Neural crest cell (in vitro differentiated cells): ENCODE measurements around the gene RAP1GAP2. TPM values are rescaled to one million over a fixed set of nuclear protein-coding genes. Genes with fewer than 3 reads are reported as not detected.
A peak's percentile ranks its signal among the peaks of the same experiment; 100 is the strongest.
"Not testable (repeated sequence)": the region's sequence is repeated elsewhere in the genome, so short reads cannot be mapped to it uniquely, and the experiment has no call there.

Source experiments
- DNase-seq: peaks from one replicate; pipeline ENCODE4 v3.0.0; 2021; ENCODE audit warnings: low read depth, mixed read lengths, low spot score
- H3K27ac Mint-ChIP-seq: one replicate; pipeline ENCODE4 v1.8.0; 2021; ENCODE audit warnings: mild to moderate bottlenecking, mixed read lengths; ENCODE audit not compliant: unreplicated experiment
- H3K27me3 Mint-ChIP-seq: 2 replicates; pipeline ENCODE4 v1.8.0; 2021; ENCODE audit warnings: low read depth, mild to moderate bottlenecking, mixed read lengths
- H3K36me3 Mint-ChIP-seq: 2 replicates; pipeline ENCODE4 v1.8.0; 2021; ENCODE audit warnings: low read depth, mild to moderate bottlenecking, mixed read lengths
- H3K4me1 Mint-ChIP-seq: 2 replicates; pipeline ENCODE4 v1.8.0; 2021; ENCODE audit warnings: mixed read lengths
- H3K4me3 Mint-ChIP-seq: one replicate; pipeline ENCODE4 v1.8.0; 2021; ENCODE audit warnings: mild to moderate bottlenecking, mixed read lengths
- H3K9me3 Mint-ChIP-seq: 2 replicates; pipeline ENCODE4 v1.8.0; 2021; ENCODE audit warnings: mixed read lengths
- total RNA-seq: library from RNA; stranded (reverse); gene quantifications from 2 replicates; pipeline ENCODE4 v1.2.1, GENCODE V29; 2021
- TF ChIP-seq, protein P1 (sequence below): fragments of 200-600 bp; sonication (generic); conservative IDR thresholded peaks from 2 replicates; pipeline ENCODE4 v1.5.0; 2021; ENCODE audit warnings: antibody characterized with exemption, mild to moderate bottlenecking

RAP1GAP2 gene
- total RNA-seq, 1 donor from 2014 or later, result 1.0 TPM

DNA sequence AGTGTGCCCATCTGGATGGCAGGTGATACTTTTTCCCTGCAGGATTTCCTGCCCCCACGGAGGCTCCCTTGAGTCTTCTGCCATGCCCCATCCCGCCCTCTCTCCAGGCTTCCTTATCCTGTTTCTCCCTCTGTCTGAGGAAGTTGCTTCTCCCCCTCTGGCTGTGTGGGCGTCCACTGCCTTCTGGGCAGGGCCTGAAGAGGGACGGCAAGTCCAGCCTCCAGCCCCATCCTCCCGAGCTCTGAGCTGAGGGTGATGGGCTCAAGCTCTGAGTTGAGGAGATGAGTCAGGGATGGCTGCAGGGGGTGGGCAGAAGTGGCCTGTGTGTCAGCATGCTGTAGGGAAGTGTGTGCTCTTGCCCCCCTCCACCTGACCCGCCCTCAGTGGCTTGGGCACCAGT is 14.2 kb upstream of the RAP1GAP2 start:
- Mint-ChIP-seq H3K27me3 (peaks cover 19% of the 10 kb centered on the region), H3K4me3 (no peak overlapping the region), H3K27ac (no peak overlapping the region), H3K4me1 (peaks cover under 1% of the 10 kb centered on the region), H3K9me3 (no peaks in the 10 kb centered on the region), H3K36me3 (no peaks in the 10 kb centered on the region)
- TF ChIP-seq, protein P1, sequence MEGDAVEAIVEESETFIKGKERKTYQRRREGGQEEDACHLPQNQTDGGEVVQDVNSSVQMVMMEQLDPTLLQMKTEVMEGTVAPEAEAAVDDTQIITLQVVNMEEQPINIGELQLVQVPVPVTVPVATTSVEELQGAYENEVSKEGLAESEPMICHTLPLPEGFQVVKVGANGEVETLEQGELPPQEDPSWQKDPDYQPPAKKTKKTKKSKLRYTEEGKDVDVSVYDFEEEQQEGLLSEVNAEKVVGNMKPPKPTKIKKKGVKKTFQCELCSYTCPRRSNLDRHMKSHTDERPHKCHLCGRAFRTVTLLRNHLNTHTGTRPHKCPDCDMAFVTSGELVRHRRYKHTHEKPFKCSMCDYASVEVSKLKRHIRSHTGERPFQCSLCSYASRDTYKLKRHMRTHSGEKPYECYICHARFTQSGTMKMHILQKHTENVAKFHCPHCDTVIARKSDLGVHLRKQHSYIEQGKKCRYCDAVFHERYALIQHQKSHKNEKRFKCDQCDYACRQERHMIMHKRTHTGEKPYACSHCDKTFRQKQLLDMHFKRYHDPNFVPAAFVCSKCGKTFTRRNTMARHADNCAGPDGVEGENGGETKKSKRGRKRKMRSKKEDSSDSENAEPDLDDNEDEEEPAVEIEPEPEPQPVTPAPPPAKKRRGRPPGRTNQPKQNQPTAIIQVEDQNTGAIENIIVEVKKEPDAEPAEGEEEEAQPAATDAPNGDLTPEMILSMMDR, result no peak
- no peak for DNase-seq

DNA sequence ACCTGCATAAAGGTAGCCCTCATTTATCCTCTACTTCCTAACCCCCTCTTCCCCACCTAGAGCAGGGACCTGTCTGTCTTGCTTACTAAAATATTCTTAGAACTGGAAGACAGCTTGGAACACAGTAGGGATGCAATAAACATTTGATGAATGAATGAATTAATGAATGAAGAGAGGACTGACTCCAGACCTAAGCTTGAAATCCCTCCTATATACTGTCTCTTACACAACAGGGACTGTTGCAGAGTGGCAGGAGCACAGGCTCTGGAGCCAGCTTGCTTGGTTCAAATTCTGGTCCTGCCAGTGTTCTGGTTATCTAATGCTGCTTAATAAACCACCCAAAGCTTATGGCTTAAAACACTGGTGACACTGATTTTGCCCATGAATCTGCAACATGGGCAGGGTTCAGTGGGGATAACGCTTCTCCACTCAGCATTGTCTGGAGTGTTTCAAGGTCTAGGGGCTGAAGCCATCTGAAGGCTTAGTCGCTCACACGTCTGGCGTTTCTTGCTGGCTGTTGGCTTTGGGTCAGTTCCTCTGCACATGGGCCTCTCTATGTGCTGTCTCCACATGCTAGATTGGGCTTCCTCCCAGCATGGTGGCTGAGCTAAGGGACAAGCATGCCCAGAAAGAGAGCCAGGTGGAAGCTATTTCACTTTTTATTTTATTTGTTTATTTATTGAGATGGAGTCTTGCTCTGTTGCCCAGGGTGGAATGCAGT is 12.8 kb upstream of the RAP1GAP2 start:
- Mint-ChIP-seq H3K9me3 (no peaks in the 10 kb centered on the region), H3K4me3 (no peak overlapping the region), H3K27me3 (peaks cover 8% of the 10 kb centered on the region), H3K4me1 (no peaks in the 10 kb centered on the region), H3K27ac (no peak overlapping the region), H3K36me3 (no peaks in the 10 kb centered on the region)
- TF ChIP-seq, protein P1, result no peak
- no peak for DNase-seq

DNA sequence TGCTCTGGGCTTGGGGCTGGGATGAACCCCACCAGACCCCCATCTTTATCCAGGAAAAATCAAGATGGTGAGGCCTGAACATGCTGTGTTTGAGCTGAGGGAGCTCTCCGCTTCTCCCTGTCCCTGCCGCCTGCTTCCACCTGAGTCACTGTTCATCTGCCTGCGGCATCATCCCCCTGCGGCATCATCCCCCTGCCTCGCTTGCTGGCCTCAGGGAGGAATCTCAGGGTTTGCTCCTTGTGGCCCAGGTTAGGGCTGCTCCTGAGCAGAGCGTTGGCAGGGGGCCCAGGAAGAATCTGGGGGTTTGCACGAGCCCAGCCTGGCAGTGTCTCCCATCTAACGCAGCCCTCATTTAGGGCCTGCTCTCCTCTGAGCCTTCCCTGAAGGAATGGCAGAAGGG is 11.4 kb upstream of the RAP1GAP2 start:
- Mint-ChIP-seq H3K27ac (no peak overlapping the region), H3K27me3 (no peaks in the 10 kb centered on the region), H3K36me3 (no peaks in the 10 kb centered on the region), H3K9me3 (no peaks in the 10 kb centered on the region), H3K4me3 (no peak overlapping the region), H3K4me1 (no peaks in the 10 kb centered on the region)
- TF ChIP-seq, protein P1, result no peak
- no peak for DNase-seq

DNA sequence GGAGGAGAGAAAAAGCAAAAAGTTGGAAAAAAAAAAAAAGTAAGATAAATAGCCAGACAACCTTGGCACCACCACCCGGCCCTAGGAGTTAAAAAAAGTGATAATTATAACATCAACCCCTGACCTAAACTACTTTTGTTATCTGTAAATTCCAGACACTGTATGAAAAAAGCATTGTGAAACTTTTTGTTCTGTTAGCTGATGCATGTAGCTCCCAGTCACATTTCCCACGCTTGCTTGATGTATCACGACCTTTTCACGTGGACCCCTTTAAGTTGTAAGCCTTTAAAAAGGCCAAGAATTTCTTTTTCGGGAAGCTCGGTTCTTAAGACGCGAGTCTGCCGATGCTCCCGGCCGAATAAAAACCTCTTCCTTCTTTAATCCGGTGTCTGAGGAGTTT is 10.9 kb upstream of the RAP1GAP2 start:
- H3K4me1 Mint-ChIP-seq, H3K27me3 Mint-ChIP-seq, H3K4me3 Mint-ChIP-seq, DNase-seq, H3K9me3 Mint-ChIP-seq, H3K27ac Mint-ChIP-seq, H3K36me3 Mint-ChIP-seq: not testable (repeated sequence)

DNA sequence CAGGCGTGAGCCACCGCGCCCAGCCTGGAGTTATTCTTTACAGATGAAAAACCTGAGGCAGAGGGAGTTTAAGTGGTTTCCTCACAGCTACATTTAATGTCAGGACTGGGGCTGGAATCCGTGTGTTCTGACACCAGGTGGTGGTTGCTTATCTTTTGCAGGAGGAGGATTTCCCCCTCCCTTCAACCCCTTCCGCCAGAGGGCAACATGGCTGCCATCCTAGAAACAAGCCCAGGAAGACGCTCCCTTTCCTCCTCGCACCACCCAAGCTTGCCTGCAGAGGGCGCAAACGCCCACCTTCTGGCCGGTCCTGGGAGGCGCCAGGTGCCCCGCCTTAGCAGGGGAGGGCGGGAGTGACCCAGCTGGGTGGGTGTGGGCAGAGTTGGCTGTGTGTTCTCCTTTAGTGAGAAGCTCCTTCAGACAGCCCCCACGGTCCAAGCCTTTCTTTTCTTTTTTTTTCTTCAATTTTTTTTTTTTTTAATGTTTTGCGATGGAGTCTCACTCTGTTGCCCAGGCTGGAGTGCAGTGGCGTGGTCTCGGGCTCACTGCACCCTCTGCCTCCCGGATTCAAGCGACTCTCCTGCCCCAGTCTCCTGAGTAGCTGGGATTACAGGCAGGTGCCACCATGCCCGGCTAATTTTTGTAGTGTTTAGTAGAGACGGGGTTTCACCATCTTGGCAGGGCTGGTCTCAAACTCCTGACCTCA is 9.9 kb upstream of the RAP1GAP2 start:
- TF ChIP-seq, protein P1, result peak; percentile 88
- no peak overlapping the region for H3K27ac Mint-ChIP-seq
- no peaks in the 10 kb centered on the region for H3K36me3 Mint-ChIP-seq
- H3K4me1 Mint-ChIP-seq, result no peaks in the 10 kb centered on the region
- H3K4me3 Mint-ChIP-seq, result no peak overlapping the region
- no peaks in the 10 kb centered on the region for H3K27me3 Mint-ChIP-seq
- peak; percentile 98 for DNase-seq
- no peaks in the 10 kb centered on the region for H3K9me3 Mint-ChIP-seq

DNA sequence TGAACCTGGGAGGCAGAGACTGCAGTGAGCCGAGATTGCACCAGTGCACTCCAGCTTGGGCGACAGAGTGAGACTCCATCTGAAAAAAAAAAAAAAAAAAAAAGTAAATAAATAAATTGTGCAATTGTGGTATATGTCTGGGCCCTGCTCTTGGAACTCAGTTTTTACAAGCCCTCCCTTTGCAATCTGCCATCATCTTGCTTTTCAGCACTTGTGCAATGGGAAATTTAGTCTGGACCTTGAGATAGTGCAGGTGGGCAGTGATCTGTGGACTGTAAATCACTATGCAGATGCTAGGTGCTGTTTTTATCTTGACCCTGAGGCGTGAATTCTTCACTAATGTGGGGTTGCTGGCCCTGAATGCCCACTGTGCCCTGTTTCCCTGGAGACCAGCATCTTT is 6.5 kb upstream of the RAP1GAP2 start:
- no peak overlapping the region for H3K4me3 Mint-ChIP-seq
- TF ChIP-seq, protein P1, result no peak
- no peaks in the 10 kb centered on the region for H3K4me1 Mint-ChIP-seq
- H3K27me3 Mint-ChIP-seq, result no peaks in the 10 kb centered on the region
- DNase-seq, result no peak
- H3K27ac Mint-ChIP-seq, result no peak overlapping the region
- no peaks in the 10 kb centered on the region for H3K9me3 Mint-ChIP-seq
- H3K36me3 Mint-ChIP-seq, result no peaks in the 10 kb centered on the region
